OCI-LY1 (cell line): Measurements from ENCODE around the gene CD72.

ENCODE experiments used
- H2AFZ ChIP-seq: fragments of 200-600 bp; sonication (generic), shearing (Covaris generic); 2 replicates; pipeline ENCODE4 v1.6.0; 2014; ENCODE audit warnings: antibody characterized with exemption, mild to moderate bottlenecking, low read length
- H3F3A ChIP-seq: fragments of 200-600 bp; sonication (generic), shearing (Covaris generic); 2 replicates; pipeline ENCODE4 v1.6.0; 2014; ENCODE audit warnings: mild to moderate bottlenecking, antibody characterized with exemption, low read length, moderate library complexity; ENCODE audit not compliant: insufficient read depth
- H3K27ac ChIP-seq: fragments of 200-600 bp; sonication (generic); 2 replicates; pipeline ENCODE4 v1.5.1; 2014; ENCODE audit warnings: low read length, mixed run types, mild to moderate bottlenecking, low read depth; ENCODE audit not compliant: poor library complexity, severe bottlenecking
- H3K27me3 ChIP-seq: fragments of 200-600 bp; sonication (generic); 2 replicates; pipeline ENCODE4 v1.6.0; 2014; ENCODE audit warnings: antibody characterized with exemption, mild to moderate bottlenecking, low read length, moderate library complexity; ENCODE audit not compliant: insufficient read depth
- H3K36me3 ChIP-seq: fragments of 200-600 bp; sonication (generic); 2 replicates; pipeline ENCODE4 v1.6.1; 2014; ENCODE audit warnings: mild to moderate bottlenecking, antibody characterized with exemption, low read length, moderate library complexity, mixed read lengths; ENCODE audit not compliant: insufficient read depth
- H3K4me1 ChIP-seq: fragments of 200-600 bp; sonication (generic); 2 replicates; pipeline ENCODE4 v1.5.1; 2014; ENCODE audit warnings: mild to moderate bottlenecking, low read length, moderate library complexity; ENCODE audit not compliant: insufficient read depth, severe bottlenecking
- H3K4me2 ChIP-seq: fragments of 200-600 bp; sonication (generic), shearing (Covaris generic); 2 replicates; pipeline ENCODE4 v1.6.1; 2014; ENCODE audit warnings: low read length
- H3K4me3 ChIP-seq: fragments of 200-600 bp; sonication (generic); 2 replicates; pipeline ENCODE4 v1.5.1; 2014; ENCODE audit warnings: low read length, low read depth, mild to moderate bottlenecking, mixed read lengths; ENCODE audit not compliant: poor library complexity, severe bottlenecking
- H3K79me2 ChIP-seq: fragments of 200-600 bp; shearing (Covaris generic); 2 replicates; pipeline ENCODE4 v1.6.1; 2016; ENCODE audit warnings: mixed run types, low read length, mixed read lengths; ENCODE audit not compliant: insufficient read depth
- H3K9ac ChIP-seq: fragments of 200-600 bp; sonication (generic), shearing (Covaris generic); 2 replicates; pipeline ENCODE4 v1.6.1; 2014; ENCODE audit warnings: mild to moderate bottlenecking, low read length, mixed read lengths
- H3K9me2 ChIP-seq: fragments of 200-600 bp; sonication (generic), shearing (Covaris generic); 2 replicates; pipeline ENCODE4 v1.6.1; 2014; ENCODE audit warnings: low read depth, mild to moderate bottlenecking, low read length, mixed read lengths
- H3K9me3 ChIP-seq: fragments of 200-600 bp; shearing (Covaris generic); 2 replicates; pipeline ENCODE4 v1.6.1; 2014; ENCODE audit warnings: low read length, mixed read lengths
- H4K20me1 ChIP-seq: fragments of 200-600 bp; sonication (generic), shearing (Covaris generic); 2 replicates; pipeline ENCODE4 v1.6.0; 2016; ENCODE audit warnings: mild to moderate bottlenecking, low read length; ENCODE audit not compliant: insufficient read depth
- EZH2 ChIP-seq: fragments of 200-600 bp; sonication (generic), shearing (Covaris generic); IDR thresholded peaks from 2 replicates; pipeline ENCODE4 v1.8.0; 2017; ENCODE audit warnings: borderline replicate concordance, mixed run types, mild to moderate bottlenecking, antibody characterized with exemption, low read length, moderate library complexity, mixed read lengths
- TF ChIP-seq, protein P1 (sequence below): fragments of 200-600 bp; sonication (generic), shearing (Covaris generic); IDR thresholded peaks from 2 replicates; pipeline ENCODE4 v1.5.1; 2017; ENCODE audit warnings: mild to moderate bottlenecking, antibody characterized with exemption, low read length, moderate library complexity, mixed read lengths

CD72 gene

DNA sequence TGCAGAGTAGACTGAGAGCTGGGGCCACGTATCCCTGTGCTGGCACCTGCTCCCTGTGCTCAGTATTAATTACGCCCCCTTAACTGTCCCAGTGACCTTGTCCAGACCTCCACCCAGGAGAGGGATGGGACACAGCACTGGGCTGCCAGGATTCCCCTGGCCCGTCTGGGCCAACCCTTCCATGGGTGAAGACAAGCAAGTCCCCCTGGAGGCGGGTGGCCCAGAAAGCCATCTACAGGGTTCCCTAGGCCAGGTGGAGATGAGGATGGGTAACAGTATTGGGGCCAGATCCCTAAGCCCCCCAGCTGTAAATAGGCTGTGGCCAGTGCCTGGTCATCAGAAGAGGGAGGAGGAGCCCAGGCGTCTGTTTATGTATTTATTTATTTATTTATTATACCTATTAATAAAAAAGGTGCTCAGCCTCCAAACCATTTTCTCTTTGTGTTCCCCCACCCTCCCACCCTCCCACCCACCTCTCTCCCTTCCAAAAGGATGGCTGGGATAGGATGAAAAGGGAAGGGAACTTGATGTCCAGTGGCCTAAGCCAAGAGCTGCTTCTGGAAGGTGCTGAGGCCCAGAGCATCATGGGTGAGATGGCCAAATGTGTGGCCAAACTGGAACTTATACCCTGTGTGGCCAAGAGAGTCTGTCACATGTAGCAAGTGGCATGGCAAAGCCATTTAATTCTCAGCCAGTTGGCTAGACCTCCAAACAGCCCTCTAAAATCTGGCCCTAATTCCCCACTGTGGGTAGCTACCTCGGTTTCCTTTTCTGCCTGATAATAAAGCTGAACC, 56.5 kb downstream of the CD72 start:
- Histone ChIP-seq H3F3A (no peaks in the 10 kb centered on the region), H3K9me3 (no peaks in the 10 kb centered on the region), H2AFZ (no peak overlapping the region), H3K36me3 (no peaks in the 10 kb centered on the region), H3K4me1 (no peaks in the 10 kb centered on the region), H3K4me3 (no peak overlapping the region), H3K4me2 (no peak overlapping the region), H3K9me2 (no peaks in the 10 kb centered on the region), H4K20me1 (no peaks in the 10 kb centered on the region), H3K27me3 (0 out of 2 replicates have a peak, but pooled peaks cover 2% of the 10 kb centered on the region), H3K79me2 (no peaks in the 10 kb centered on the region), H3K9ac (no peak overlapping the region), H3K27ac (no peak overlapping the region)
- TF ChIP-seq EZH2, result no peak
- TF ChIP-seq, protein P1, sequence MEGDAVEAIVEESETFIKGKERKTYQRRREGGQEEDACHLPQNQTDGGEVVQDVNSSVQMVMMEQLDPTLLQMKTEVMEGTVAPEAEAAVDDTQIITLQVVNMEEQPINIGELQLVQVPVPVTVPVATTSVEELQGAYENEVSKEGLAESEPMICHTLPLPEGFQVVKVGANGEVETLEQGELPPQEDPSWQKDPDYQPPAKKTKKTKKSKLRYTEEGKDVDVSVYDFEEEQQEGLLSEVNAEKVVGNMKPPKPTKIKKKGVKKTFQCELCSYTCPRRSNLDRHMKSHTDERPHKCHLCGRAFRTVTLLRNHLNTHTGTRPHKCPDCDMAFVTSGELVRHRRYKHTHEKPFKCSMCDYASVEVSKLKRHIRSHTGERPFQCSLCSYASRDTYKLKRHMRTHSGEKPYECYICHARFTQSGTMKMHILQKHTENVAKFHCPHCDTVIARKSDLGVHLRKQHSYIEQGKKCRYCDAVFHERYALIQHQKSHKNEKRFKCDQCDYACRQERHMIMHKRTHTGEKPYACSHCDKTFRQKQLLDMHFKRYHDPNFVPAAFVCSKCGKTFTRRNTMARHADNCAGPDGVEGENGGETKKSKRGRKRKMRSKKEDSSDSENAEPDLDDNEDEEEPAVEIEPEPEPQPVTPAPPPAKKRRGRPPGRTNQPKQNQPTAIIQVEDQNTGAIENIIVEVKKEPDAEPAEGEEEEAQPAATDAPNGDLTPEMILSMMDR, result no peak

DNA sequence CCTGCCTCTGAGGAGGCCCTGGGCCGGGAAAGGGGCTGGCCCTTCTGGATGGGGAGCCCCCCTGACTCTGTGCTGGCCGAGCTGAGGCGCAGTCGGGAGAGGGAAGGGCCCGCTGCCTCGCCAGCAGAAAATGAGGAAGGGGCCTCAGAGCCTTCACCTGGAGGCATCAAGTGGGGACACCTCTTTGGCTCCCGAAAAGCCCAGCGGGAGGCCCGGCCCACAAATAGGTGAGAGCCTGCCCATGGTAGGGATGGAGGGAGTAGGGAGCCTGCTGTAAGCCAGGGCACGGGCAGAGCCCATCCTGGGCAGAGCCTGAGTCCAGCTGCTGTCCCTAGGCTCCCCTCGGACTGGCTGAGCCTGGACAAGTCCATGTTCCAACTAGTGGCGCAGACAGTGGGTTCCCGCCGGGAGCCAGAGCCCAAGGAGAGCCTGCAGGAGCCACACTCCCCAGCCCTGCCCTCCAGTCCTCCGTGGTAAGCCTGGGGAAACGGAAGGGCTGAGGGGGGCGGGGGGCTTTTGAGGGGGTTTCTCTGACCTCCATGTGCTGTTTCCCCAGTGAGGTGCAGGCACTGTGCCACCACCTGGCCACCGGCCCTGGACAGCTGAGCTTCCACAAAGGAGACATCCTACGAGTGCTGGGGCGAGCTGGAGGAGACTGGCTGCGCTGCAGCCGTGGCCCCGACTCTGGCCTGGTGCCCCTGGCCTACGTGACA, 57.4 kb downstream of the CD72 start:
- H3K27me3 ChIP-seq, result 0 out of 2 replicates have a peak, but pooled peaks cover 2% of the 10 kb centered on the region
- H3K4me1 ChIP-seq, result no peaks in the 10 kb centered on the region
- no peak overlapping the region for H3K4me2 ChIP-seq
- no peaks in the 10 kb centered on the region for H3K9me3 ChIP-seq
- no peaks in the 10 kb centered on the region for H3K79me2 ChIP-seq
- H3K9ac ChIP-seq, result no peak overlapping the region
- H3F3A ChIP-seq, result no peaks in the 10 kb centered on the region
- no peaks in the 10 kb centered on the region for H4K20me1 ChIP-seq
- no peaks in the 10 kb centered on the region for H3K36me3 ChIP-seq
- H3K9me2 ChIP-seq, result no peaks in the 10 kb centered on the region
- no peak overlapping the region for H3K4me3 ChIP-seq
- no peak overlapping the region for H3K27ac ChIP-seq
- TF ChIP-seq, protein P1, result no peak
- H2AFZ ChIP-seq, result no peak overlapping the region
